KOPT-K1 (cell line): ENCODE data around the gene TSPAN1.

ENCODE experiments used
- H3K27ac ChIP-seq: fragments of 200-600 bp; sonication (generic); 2 replicates; pipeline ENCODE4 v1.5.1; 2016; ENCODE audit warnings: antibody characterized with exemption, mild to moderate bottlenecking, low read depth, low read length; ENCODE audit not compliant: poor library complexity, severe bottlenecking
- H3K36me3 ChIP-seq: fragments of 200-600 bp; sonication (generic); 2 replicates; pipeline ENCODE4 v1.5.1; 2017; ENCODE audit warnings: antibody characterized with exemption, mild to moderate bottlenecking, low read length, moderate library complexity; ENCODE audit not compliant: insufficient read depth
- H3K9me3 ChIP-seq: fragments of 200-600 bp; sonication (generic); 2 replicates; pipeline ENCODE4 v1.5.1; 2017; ENCODE audit warnings: antibody characterized with exemption, low read length, mild to moderate bottlenecking; ENCODE audit not compliant: insufficient read depth, poor library complexity, severe bottlenecking

TSPAN1 gene

DNA sequence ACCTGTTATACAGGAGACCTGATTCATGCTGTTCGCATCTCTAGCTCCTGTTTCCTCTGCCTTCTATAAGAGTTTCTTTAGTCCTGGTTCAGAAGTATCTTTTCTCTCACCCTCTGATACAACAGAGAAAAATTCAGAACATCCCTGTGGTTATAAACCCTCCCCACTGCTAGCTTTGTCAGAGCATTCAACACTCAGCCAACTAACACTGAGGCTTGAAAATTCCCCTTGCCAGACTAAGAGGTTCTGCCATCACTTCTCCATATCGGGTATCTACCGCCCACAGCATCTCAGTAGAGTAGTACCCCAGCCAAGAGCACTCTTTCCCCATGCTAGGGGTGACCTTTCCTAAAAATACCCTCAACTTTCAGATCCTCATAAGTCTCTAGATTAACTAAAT, 22.9 kb upstream of the TSPAN1 start:
- no peak overlapping the region for H3K27ac ChIP-seq
- H3K9me3 ChIP-seq: no peaks in the 10 kb centered on the region
- H3K36me3 ChIP-seq: no peaks in the 10 kb centered on the region

DNA sequence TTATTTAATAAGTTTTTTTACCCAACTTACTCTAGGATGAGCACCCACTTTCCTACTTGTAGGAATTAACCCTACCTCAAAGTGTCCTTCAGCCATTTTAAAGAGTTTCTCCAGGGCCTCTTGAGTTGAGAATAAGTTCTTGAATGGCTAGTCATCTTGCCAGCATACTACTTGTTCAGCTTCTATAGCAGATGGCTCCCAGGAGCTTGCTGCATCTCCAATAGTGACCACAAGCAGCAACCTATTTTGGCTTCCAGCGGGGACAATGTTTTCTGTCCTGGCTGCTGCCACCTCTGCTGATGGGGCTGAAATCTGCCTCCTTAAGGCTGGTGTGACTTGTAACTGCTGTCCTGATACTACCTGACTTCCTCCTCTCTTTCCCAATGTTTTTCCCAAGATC, 21.7 kb upstream of the TSPAN1 start:
- Histone ChIP-seq H3K36me3 (no peaks in the 10 kb centered on the region), H3K27ac (no peak overlapping the region), H3K9me3 (no peaks in the 10 kb centered on the region)

DNA sequence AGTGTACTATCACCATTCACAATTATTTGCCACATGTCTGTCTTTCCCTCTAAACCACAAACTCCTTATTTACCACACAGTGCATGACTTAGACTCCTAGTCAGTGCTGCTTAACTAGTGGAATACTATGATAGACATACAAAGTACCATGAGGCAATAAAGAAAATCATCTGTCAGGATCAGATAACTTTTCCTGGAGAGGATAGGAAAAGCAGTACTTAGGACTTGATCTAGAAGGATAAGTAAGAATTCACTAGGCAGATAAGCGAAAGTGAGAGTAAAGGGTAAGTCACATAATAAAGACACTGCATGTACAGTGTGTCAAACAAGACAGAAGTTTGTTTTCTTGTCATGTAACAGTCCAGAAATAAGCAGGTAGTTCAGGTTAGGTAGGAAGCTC, 21.2 kb upstream of the TSPAN1 start:
- Histone ChIP-seq H3K36me3 (no peaks in the 10 kb centered on the region), H3K27ac (no peak overlapping the region)

DNA sequence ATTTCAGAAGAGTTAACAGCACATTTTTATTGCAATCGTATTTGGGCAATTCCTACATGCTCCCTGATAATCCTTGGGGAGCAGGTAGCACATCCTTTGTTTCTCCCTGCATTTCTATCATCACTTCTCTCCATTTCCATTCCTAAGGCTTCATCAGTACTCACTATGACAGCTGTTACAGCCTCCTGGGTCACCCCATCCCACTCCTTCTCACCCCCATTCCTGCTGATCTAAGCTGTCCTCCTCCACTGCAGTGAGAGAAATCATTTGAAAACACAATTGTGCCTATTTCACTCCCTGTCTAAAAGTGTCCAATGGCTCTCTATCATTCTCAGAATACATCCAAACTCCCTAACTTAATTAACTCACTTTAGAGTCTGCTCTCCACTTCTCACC, 17.0 kb upstream of the TSPAN1 start:
- no peaks in the 10 kb centered on the region for H3K9me3 ChIP-seq
- no peak overlapping the region for H3K27ac ChIP-seq
- H3K36me3 ChIP-seq: no peaks in the 10 kb centered on the region

More for the DNA sequence above, 21.2 kb upstream of the TSPAN1 start:
- no peaks in the 10 kb centered on the region for H3K9me3 ChIP-seq

DNA sequence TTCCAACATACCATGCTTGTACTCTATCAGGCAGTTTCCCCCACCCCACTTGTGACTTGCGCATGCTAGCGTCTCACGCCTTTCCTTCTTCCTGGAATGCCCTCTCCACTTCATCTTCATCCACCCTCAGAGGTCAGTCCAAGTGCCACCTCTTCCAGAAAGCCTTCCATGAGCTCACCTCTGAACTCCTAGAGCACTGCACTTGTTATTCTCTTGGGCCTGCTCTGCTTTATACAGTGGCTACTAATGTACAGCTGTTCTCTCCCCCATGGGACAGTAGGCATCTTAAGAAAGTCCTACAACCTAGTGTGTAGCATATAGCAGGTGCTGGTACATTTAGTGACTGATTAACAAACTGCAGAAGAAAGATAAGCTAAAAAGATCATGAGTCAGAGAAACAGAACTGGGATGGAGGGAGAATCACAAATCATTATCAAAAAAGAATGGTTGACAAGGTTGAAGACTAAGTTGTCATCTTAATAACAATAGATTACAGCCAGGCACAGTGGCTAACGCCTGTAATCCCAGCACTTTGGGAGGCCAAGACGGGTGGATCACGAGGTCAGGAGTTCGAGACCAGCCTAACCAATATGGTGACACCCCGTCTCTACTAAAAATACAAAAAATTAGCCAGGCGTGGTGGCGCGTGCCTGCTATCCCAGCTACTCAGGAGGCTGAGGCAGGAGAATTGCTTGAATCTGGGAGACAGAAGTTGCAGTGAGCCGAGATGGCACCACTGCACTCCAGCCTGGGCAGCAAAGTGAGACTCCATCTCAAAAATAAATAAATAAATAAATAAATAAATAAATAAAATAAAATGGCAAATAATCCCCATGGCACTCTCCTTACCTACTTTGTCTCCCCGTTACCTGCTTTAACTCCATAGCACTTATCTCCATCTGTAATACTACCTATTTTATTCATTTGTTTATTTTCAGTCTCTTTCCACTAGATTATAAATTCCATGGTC, 16.3 kb upstream of the TSPAN1 start:
- H3K27ac ChIP-seq: no peak overlapping the region
- H3K36me3 ChIP-seq: no peaks in the 10 kb centered on the region
- H3K9me3 ChIP-seq: no peaks in the 10 kb centered on the region

DNA sequence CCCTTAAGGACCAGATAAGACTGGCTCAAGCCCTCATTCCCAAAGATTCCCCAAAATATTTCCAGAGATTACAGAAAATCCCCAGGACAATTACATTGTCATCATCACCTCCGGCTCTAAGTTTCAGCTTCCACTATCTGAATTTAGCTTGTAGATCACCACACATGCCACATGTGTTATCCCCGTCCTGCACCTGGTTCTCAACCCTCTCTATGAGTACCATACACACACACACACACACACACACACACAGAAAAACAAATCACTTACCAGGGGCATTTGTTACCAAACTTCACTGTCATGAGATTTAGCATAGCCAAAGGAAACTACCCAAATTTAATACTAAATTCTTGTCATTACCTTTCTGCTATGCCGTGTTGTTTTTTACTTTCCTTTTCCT, 15.4 kb upstream of the TSPAN1 start:
- H3K9me3 ChIP-seq: no peaks in the 10 kb centered on the region
- no peak overlapping the region for H3K27ac ChIP-seq

DNA sequence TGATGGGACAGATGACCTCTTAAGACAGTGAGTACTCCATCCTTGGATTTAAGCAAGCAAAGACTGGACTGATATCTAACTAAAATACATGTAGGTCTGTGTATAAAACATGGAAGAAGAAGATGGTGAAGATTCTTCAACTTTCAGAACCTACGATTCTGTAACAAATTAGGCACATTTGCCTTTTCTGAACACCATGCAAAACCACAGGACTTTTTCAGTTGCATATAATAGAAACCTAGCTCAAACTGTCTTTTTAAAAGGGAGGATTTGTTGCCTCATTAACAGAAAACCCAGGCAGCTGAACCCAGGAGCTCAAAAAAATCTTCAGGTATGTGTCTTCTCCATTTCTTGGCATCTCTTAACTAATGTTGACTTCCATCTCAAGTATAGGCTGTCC, 14.7 kb upstream of the TSPAN1 start:
- H3K27ac ChIP-seq: no peak overlapping the region
- H3K36me3 ChIP-seq: no peaks in the 10 kb centered on the region
- H3K9me3 ChIP-seq: no peaks in the 10 kb centered on the region

More for the DNA sequence above, 15.4 kb upstream of the TSPAN1 start:
- no peaks in the 10 kb centered on the region for H3K36me3 ChIP-seq

DNA sequence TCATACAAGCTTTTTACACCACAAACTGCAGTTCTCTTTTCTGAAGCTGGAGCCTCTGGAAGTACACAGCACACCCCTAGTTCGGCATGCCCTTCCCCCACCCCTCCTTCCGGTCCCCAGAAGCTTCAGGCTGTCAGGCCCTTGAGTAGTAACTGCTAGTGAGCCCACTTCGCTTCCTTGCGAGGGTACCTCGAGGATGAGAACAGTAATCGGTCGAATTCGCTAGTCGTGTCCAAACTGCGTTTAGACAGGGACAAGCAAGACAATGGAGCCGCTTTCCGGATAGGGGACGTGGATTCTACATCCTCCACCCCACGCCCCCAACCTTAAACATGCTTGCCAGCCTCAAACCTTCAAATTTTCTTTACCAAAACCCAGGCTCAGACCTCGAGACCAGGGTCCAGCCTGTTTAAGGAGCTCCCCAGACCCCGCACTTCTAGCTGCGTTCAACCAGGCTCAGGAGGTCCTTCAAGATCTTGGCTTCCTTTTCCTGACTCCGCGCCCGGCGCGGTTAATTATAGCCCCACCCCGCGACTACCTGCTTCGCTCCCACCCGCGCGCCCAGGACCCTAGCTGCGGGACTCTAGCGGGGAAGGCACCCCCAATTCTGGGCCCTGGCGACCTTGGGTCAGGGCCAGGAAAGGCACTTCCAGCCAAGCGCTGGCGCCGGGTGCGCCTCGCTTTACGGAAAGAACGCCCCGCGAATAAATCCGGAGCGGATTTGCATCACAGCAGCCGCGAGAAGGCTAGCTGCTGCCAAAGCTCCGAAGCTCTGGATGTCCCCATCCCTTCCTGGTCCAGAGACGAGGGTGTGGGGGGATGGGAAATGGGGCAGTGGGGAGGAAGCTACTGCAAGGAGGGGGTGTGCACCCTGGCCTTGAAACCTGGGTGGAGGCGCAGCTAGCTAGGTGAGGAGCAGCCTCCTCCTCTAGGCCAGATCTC, 8.1 kb upstream of the TSPAN1 start:
- no peaks in the 10 kb centered on the region for H3K36me3 ChIP-seq
- no peaks in the 10 kb centered on the region for H3K9me3 ChIP-seq
- H3K27ac ChIP-seq: no peak overlapping the region

DNA sequence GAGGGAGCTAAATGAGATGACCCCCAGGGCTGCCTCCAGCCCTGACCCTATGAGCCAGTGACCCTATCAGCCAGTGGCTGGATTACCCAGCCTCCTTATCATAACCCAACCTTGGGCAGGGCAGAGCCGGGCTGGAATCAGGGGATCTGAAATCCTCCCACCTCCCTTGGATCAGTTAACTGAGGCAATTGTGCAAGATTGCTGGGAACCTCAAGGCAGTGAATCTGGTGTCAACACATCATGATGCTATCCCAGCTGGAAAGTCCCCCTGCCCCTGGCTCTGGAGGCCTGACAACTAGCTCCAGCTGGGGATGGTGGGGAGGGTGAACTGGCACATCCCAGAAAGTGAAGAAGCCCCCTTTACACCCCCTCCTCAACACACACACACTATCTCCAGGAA, 6.4 kb upstream of the TSPAN1 start:
- Histone ChIP-seq H3K36me3 (no peaks in the 10 kb centered on the region), H3K9me3 (no peaks in the 10 kb centered on the region), H3K27ac (no peak overlapping the region)

DNA sequence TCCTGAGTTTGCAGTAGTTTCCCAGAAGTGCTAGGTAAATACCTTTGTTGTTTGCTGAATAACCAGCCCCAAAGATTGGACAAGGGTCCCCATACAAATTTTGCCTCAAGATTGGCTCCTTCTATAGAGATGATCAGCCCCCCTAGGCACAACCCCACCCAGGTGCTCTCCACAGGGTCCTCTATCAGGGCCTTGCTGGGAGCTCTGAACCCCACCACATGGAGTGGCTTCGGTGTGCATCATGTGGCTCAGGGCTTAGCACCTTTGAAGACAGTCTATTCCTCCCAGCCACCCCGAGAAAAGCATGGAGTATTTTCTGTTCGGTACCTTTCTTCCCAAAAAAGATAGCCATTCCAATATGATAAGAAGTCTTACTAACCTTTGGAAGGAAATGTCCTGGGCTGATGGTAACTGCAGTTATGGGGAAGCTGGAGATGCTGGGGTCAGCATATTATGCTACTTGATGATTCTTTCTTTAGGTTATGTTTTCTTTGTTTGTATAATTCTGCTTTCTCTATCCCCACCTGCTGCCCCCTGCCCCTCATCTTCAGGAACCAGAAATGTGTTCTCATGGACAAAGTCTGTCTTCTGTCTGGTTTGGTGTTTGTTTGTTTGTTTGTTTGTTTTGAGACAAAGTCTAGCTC, 5.0 kb upstream of the TSPAN1 start:
- Histone ChIP-seq H3K9me3 (no peaks in the 10 kb centered on the region), H3K27ac (no peak overlapping the region), H3K36me3 (no peaks in the 10 kb centered on the region)

DNA sequence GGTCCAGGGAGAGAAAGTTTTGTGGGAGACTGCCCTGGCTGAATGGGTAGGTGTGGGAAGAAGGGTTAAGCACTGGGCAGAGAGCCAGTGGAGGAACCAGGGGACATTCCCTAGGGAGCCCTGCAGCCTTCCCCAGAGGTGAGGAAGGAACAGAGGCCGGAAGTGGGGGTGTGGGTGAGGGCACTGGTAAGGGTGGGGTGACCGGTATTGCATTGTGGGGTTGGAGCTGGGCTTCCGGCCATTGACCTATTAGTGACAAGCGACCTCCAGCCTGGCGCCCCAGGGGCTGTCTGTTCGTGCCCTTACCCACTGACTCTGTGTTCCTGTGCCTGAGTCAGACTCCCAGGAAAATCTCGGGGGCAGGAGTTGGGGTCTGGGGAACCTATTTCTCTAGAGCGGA, 3.5 kb upstream of the TSPAN1 start:
- H3K36me3 ChIP-seq: no peaks in the 10 kb centered on the region
- H3K27ac ChIP-seq: no peak overlapping the region
- H3K9me3 ChIP-seq: no peaks in the 10 kb centered on the region

DNA sequence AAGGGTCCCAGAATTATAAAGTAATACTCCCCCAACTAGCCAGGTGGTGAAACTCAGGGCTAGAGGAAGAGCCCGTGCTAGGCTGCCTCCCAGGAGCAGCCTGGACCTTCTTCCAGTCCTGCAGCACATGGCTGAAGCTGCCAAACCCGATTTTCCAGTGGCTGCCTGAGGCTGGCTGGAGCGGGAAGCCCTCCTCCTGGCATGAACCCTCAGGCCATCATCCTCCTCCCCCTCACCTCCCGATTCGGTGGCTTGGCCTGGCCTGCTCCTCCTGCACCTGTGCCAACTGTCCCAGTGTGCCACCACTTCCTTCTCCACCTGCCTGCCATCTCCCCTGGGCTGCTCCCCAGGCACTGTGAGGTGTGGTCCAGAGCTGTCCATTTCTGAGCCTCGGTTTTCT, 3.0 kb upstream of the TSPAN1 start:
- H3K9me3 ChIP-seq: no peaks in the 10 kb centered on the region
- H3K36me3 ChIP-seq: no peaks in the 10 kb centered on the region
- no peak overlapping the region for H3K27ac ChIP-seq

DNA sequence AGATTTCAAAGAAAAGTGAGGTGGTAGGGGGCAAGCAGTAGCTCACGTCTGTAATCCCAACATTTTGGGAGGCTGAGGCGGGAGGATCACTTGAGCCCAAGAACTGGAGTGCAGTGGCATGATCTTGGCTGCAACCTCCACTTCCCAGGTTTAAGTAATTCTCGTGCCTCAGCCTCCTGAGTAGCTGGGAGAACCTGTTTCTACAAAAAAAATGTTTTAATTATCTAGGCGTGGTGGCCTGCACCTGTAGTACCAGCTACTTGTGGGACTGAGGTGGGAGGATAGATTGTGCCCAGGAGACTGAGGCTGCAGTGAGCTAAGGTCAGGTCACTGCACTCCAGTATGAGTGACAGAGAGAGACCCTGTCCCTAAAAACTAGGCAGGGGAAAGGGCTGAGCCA, 2.6 kb upstream of the TSPAN1 start:
- H3K27ac ChIP-seq: no peak overlapping the region
- H3K9me3 ChIP-seq: no peaks in the 10 kb centered on the region

DNA sequence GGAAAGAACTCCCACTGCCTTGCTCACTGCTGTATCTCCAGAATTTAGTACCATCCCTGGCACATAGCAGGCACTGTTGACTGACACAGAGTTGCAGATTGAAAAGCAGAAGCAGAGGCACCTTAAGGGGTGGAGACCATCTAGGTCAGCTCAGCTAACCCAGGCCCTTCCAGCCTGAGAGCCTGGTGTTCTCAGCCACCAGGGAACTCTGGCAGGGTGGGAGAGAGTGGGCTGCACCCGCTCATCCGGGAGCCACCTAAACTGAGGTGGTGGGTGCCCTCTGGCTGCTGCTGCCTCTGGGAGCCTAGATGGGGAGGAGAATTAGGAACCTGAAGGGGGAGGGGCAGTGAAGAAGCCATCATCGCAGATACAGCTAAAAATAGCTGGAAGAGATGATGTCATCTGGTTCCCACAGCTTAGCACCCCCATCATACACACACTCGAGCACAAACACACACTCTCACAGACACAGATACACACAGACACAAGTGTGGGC, 1.5 kb upstream of the TSPAN1 start:
- Histone ChIP-seq H3K9me3 (no peaks in the 10 kb centered on the region), H3K27ac (no peak overlapping the region), H3K36me3 (no peaks in the 10 kb centered on the region)

More for the DNA sequence above, 2.6 kb upstream of the TSPAN1 start:
- H3K36me3 ChIP-seq: no peaks in the 10 kb centered on the region

DNA sequence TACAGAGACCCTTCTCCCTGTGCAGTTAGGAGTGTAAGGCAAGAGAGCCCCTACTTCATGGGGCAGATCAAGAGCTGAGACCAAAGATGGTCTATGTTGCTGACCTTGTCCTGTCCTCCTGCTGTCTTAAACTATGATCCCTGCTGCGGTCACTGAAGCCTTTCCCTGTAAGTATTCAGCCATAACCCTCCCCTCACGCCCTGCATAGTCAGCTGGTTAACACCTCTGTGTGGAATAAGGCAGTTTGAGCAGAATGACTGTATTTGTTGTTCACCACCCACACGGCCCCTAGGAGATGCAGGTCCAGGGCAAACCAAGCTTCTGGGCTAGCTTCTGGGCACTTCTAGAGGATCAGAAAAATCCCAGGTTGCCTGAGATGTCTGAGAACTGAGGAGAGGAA, 356 bp downstream of the TSPAN1 start:
- Histone ChIP-seq H3K36me3 (no peaks in the 10 kb centered on the region), H3K27ac (no peak overlapping the region), H3K9me3 (no peaks in the 10 kb centered on the region)
